Measurements from ENCODE around the gene PIP4K2C. TPM values are rescaled to one million over a fixed set of nuclear protein-coding genes. Genes with fewer than 3 reads are reported as not detected.
A peak's percentile ranks its signal among the peaks of the same experiment; 100 is the strongest.

Gene PIP4K2C
- polyA plus RNA-seq, 1 experiment: 30.1 TPM

DNA sequence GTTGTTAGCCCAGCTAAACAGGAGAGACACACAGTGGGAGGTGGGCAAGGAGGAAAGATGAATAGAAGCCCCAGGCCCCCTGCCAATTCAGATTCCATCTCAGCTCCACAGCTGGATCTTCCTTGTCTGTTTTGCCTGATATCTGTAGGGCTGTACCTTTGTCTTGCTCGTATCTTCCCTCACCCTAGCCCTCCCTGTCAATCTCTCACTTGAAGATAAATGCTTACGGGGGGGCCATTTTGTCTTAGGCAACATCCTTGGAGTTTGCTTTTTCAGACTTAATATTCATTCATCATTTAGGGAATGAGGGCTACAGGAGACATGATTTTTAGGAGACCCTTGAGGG is 38.7 kb upstream of the PIP4K2C start:
- Histone ChIP-seq H3K27me3 (ENCODE audit: control insufficient read depth, insufficient read depth, low read length) (peaks cover 6% of the 10 kb centered on the region), H3K4me3 (ENCODE audit: low read depth, low read length) (no peak overlapping the region), H3K36me3 (ENCODE audit: control insufficient read depth, insufficient read depth, low read length) (no peaks in the 10 kb centered on the region)
- TF ChIP-seq, protein P1, sequence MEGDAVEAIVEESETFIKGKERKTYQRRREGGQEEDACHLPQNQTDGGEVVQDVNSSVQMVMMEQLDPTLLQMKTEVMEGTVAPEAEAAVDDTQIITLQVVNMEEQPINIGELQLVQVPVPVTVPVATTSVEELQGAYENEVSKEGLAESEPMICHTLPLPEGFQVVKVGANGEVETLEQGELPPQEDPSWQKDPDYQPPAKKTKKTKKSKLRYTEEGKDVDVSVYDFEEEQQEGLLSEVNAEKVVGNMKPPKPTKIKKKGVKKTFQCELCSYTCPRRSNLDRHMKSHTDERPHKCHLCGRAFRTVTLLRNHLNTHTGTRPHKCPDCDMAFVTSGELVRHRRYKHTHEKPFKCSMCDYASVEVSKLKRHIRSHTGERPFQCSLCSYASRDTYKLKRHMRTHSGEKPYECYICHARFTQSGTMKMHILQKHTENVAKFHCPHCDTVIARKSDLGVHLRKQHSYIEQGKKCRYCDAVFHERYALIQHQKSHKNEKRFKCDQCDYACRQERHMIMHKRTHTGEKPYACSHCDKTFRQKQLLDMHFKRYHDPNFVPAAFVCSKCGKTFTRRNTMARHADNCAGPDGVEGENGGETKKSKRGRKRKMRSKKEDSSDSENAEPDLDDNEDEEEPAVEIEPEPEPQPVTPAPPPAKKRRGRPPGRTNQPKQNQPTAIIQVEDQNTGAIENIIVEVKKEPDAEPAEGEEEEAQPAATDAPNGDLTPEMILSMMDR (IDR thresholded peaks at IDR 0.05; ENCODE audit: insufficient read depth, low read depth, low read length): no peak
- DNase-seq (ENCODE audit: low read depth): no peak
- POLR2A ChIA-PET: no interaction called here
- CTCF ChIA-PET: no interaction called here

DNA sequence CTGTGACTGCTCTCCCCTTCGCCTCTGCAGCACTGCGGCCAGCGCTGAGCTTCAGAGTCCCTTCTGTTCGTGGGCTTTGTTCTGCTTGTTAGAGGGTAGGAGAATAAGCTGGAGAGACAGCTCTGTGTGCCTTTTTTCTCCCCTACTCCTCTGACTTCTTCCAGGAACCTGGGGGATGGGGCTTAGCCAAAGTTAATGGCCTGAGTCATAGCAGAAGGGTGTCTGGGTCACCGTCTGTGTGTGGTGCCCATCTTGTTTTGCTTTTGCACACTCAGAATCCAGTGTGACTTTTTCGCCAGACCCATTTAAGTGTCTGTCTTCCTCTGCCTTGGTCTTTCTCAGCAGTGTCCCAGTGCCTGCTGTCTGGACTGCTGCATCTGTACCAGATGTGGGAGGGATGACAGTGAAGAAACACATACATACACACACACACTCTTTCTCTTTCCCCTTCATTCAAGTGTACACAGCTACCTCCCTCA is 38.1 kb upstream of the PIP4K2C start:
- peak; percentile 20 for DNase-seq (ENCODE audit: low read depth)
- Histone ChIP-seq H3K4me3 (ENCODE audit: low read depth, low read length) (no peak overlapping the region), H3K27me3 (ENCODE audit: control insufficient read depth, insufficient read depth, low read length) (peaks cover 6% of the 10 kb centered on the region), H3K36me3 (ENCODE audit: control insufficient read depth, insufficient read depth, low read length) (no peaks in the 10 kb centered on the region)
- ChIA-PET POLR2A (no interaction called here), CTCF (no interaction called here)
- TF ChIP-seq, protein P1 (IDR thresholded peaks at IDR 0.05; ENCODE audit: insufficient read depth, low read depth, low read length): no peak

DNA sequence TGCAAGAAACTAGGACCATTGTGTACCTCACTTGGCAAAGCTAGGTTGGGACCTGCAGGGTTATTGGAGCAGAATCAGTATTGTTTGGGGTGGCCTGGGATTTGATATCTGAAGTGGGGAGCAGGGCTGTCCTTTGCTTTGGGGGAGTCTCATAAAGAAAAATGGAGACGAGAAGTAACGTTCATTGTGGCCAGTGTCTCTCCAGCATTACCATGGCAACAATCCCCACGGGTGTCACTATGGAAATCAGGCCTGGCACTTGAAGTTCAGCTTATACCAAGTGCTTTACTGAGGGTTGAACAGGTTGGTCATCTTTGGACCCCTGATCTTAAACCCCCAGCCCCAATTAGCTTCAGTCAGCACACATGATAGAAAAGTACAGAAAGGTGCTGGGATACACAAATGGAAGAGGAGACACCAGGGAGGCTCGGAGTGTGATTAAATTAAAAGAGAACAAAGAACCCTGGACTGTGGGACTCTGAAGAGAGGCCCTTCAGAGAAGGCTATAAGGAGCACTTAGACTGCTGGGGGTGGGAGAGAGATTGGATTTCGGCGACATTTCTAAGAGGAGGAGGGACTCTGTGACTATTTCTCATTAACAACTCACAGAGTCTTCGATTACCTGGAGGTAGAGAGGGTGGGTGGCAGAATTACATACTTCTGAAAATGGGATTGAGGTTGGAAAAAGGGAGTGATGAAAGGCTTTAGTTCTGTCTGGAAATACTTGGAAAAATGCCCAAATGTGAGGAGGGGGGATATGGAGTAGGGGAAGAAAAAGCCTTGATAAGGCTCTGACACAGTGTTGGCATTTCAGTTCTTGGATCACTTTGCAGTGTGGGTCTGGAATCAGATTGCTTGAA is 37.4 kb upstream of the PIP4K2C start:
- POLR2A ChIA-PET: no interaction called here
- no peak overlapping the region for H3K4me3 ChIP-seq (ENCODE audit: low read depth, low read length)
- H3K36me3 ChIP-seq (ENCODE audit: control insufficient read depth, insufficient read depth, low read length): no peaks in the 10 kb centered on the region
- TF ChIP-seq, protein P1 (IDR thresholded peaks at IDR 0.05; ENCODE audit: insufficient read depth, low read depth, low read length): no peak
- no peak for DNase-seq (ENCODE audit: low read depth)
- H3K27me3 ChIP-seq (ENCODE audit: control insufficient read depth, insufficient read depth, low read length): peaks cover 4% of the 10 kb centered on the region
- CTCF ChIA-PET: no interaction called here

DNA sequence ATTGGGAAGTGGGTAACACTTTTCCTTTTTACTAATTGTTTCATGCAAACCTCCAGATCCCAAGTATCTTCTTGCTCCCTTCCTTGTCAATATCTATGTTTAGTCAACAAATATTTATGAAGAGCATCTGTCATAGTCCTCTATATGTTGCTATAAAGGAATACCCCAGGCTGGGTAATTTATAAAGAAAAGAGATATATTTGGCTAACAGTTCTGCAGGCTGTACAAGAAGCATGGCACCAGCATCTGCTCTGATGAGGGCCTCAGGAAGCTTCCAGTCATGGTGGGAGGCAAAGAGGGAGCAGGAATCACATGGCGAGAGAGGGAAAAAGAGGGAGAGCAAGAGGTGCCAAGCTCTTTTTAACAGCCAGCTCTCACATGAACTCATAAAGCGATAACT is 36.5 kb upstream of the PIP4K2C start:
- CTCF ChIA-PET: interaction anchor here (1.3 kb wide), 1 partner anchor 29 kb away, joined by 7 read pairs; no protein-coding TSS in a partner anchor
- H3K4me3 ChIP-seq (ENCODE audit: low read depth, low read length): no peak overlapping the region
- TF ChIP-seq, protein P1 (IDR thresholded peaks at IDR 0.05; ENCODE audit: insufficient read depth, low read depth, low read length): no peak
- no peak for DNase-seq (ENCODE audit: low read depth)
- H3K36me3 ChIP-seq (ENCODE audit: control insufficient read depth, insufficient read depth, low read length): no peaks in the 10 kb centered on the region
- no peaks in the 10 kb centered on the region; the same call in 1 of the 2 replicates for H3K27me3 ChIP-seq (ENCODE audit: control insufficient read depth, insufficient read depth, low read length)
- POLR2A ChIA-PET: no interaction called here

DNA sequence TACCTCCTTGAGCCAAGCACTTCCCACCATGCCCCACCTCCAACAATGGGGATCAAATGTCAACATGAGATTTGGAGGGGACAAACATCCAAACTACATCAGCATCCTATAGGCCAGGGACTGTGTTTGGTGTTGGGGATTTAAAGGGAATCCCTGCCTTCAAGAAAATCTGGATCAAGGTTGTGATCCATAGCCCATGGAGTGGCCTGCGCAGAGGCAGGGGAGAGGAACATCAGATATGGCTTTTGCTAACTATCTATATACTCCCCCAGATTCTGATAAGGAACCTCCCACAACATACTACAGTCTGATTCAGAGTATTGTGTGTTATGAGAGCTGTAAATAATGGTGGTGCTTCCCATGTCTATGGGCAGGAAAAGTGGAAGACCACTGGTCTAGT is 36.1 kb upstream of the PIP4K2C start:
- CTCF ChIA-PET: interaction anchor here (1.3 kb wide), 1 partner anchor 28 kb away, joined by 7 read pairs; no protein-coding TSS in a partner anchor
- no peak for DNase-seq (ENCODE audit: low read depth)
- Histone ChIP-seq H3K4me3 (ENCODE audit: low read depth, low read length) (no peak overlapping the region), H3K27me3 (ENCODE audit: control insufficient read depth, insufficient read depth, low read length) (no peaks in the 10 kb centered on the region; the same call in 1 of the 2 replicates), H3K36me3 (ENCODE audit: control insufficient read depth, insufficient read depth, low read length) (no peaks in the 10 kb centered on the region)
- TF ChIP-seq, protein P1 (IDR thresholded peaks at IDR 0.05; ENCODE audit: insufficient read depth, low read depth, low read length): no peak
- POLR2A ChIA-PET: no interaction called here

Measured in BJ (cell line).